ENCODE data around the gene OVOL1. TPM values are rescaled to one million over a fixed set of nuclear protein-coding genes. Genes with fewer than 3 reads are reported as not detected.
"Not testable (repeated sequence)": the region's sequence is repeated elsewhere in the genome, so short reads cannot be mapped to it uniquely, and the experiment has no call there.

The OVOL1 gene
- total RNA-seq, 6 donors from 2014 or later, result under 0.01 to 2.2 (median 0.77) TPM

DNA sequence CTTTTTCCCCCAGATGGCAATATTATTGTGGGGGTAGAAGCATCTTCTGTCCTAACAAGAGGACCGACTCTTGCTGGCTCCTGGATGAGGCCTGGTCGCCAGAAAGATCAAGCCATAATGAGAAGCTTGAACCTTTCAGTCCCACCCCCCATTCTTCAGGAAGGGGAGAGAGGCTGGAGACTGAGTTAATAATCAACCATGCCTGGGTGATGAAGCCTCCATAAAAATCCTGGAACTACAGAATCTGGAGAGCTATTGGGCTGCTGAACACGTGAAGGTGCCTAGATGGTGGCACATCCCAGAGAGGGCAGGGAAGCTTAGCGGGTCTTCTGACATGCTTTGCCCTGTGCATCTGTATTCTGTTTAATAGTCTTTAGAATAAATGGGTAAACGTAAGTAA is 22.4 kb upstream of the OVOL1 start:
- H3K27me3 ChIP-seq, result no peaks in the 10 kb centered on the region
- H3K4me1 ChIP-seq, result peaks cover 0 to 3% (median under 1%) of the 10 kb centered on the region in 4 donors
- ATAC-seq (ENCODE audit: low FRiP score in 2 of 2) (no peak), DNase-seq (no peak)
- TF ChIP-seq, protein P1, sequence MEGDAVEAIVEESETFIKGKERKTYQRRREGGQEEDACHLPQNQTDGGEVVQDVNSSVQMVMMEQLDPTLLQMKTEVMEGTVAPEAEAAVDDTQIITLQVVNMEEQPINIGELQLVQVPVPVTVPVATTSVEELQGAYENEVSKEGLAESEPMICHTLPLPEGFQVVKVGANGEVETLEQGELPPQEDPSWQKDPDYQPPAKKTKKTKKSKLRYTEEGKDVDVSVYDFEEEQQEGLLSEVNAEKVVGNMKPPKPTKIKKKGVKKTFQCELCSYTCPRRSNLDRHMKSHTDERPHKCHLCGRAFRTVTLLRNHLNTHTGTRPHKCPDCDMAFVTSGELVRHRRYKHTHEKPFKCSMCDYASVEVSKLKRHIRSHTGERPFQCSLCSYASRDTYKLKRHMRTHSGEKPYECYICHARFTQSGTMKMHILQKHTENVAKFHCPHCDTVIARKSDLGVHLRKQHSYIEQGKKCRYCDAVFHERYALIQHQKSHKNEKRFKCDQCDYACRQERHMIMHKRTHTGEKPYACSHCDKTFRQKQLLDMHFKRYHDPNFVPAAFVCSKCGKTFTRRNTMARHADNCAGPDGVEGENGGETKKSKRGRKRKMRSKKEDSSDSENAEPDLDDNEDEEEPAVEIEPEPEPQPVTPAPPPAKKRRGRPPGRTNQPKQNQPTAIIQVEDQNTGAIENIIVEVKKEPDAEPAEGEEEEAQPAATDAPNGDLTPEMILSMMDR (IDR thresholded peaks at IDR 0.05), result no peak
- TF ChIP-seq POLR2A (IDR thresholded peaks at IDR 0.05) (no peak), EP300 (IDR thresholded peaks at IDR 0.05) (no peak)
- no peaks in the 10 kb centered on the region for H3K36me3 ChIP-seq
- H3K4me3 ChIP-seq, result no peak overlapping the region
- no peaks in the 10 kb centered on the region for H3K9me3 ChIP-seq
- no peak overlapping the region for H3K27ac ChIP-seq
- 70 to 87% methylated on average over 5 of the region's 5 CpGs for WGBS, 2 donors

DNA sequence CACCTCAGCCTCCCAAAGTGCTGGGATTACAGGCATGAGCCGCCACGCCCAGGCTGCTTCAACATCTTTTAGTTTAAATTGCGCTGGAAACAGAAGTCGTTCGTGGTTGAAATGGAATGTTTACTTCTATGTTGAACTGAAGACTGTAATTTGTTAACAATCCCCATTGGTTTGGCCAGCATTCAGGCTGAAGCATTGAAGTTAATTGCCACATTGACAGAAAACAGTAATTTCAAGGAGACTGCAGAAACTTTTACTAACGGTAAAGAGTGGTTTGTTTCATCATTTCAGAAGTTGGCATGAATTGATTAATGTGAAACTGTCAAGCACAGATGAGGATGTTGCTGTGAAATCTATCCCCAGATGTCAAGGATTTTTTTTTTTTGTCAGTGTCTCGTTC is 20.3 kb upstream of the OVOL1 start:
- peaks cover 0 to 10% (median 5%) of the 10 kb centered on the region in 4 donors for H3K4me1 ChIP-seq
- ATAC-seq (ENCODE audit: low FRiP score in 2 of 2) (no peak), DNase-seq (no peak)
- WGBS, 2 donors, result 32 to 35% methylated on average over 7 of the region's 7 CpGs
- H3K36me3 ChIP-seq, result no peaks in the 10 kb centered on the region
- no peak overlapping the region for H3K4me3 ChIP-seq
- H3K27ac ChIP-seq, result no peak overlapping the region
- no peak for TF ChIP-seq POLR2A (IDR thresholded peaks at IDR 0.05)
- TF ChIP-seq, protein P1 (IDR thresholded peaks at IDR 0.05), result no peak
- no peak for TF ChIP-seq EP300 (IDR thresholded peaks at IDR 0.05)
- no peak for TF ChIP-seq POLR2AphosphoS5 (IDR thresholded peaks at IDR 0.05)
- H3K27me3 ChIP-seq, result no peaks in the 10 kb centered on the region
- H3K9me3 ChIP-seq, result no peaks in the 10 kb centered on the region

DNA sequence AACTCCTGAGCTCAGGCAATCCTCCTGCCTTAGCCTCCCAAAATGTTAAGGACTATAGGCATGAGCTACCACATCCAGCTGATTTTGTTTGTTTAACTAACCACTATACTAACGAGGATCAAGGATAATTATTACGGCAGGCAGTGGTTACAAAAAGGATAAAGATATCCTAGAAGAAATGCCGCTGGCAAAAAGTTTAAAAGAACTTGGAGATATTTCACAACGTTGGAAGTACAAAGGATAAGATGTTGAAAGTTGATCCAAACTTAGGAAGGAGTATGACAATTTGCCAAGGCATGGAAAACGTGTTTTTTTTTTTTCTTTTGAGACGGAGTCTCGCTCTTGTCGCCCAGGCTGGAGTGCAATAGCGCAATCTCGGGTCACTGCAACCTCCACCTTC is 19.5 kb upstream of the OVOL1 start:
- no peak overlapping the region for H3K4me3 ChIP-seq
- H3K27me3 ChIP-seq, result no peaks in the 10 kb centered on the region
- TF ChIP-seq, protein P1 (IDR thresholded peaks at IDR 0.05), result no peak
- no peak for TF ChIP-seq POLR2AphosphoS5 (IDR thresholded peaks at IDR 0.05)
- no peak for TF ChIP-seq POLR2A (IDR thresholded peaks at IDR 0.05)
- TF ChIP-seq EP300 (IDR thresholded peaks at IDR 0.05), result no peak
- peaks cover 0 to 10% (median 5%) of the 10 kb centered on the region in 4 donors for H3K4me1 ChIP-seq
- DNase-seq, result no peak
- WGBS, 2 donors, result 61 to 66% methylated on average over 10 of the region's 10 CpGs
- ATAC-seq (ENCODE audit: low FRiP score in 2 of 2), result no peak
- no peak overlapping the region for H3K27ac ChIP-seq
- H3K36me3 ChIP-seq, result no peaks in the 10 kb centered on the region
- H3K9me3 ChIP-seq, result no peaks in the 10 kb centered on the region

DNA sequence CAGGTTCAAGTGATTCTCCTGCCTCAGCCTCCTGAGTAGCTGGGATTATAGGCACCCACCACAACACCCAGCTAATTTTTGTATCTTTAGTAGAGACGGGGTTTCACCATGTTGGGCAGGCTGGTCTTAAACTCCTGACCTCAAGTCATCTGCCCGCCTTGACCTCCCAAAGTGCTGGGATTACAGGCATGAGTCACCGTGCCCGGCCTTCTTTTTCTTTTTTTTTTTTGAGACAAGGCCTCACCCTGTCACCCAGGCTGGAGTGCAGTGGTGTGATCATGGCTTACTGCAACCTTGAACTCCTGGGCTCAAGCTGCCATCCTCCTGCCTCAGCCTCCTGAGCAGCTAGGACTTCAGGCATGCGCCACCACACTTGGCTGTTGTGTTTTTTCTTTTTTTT is 19.1 kb upstream of the OVOL1 start:
- not testable (repeated sequence) for ATAC-seq (ENCODE audit: low FRiP score in 2 of 2); H3K4me3 ChIP-seq; H3K9me3 ChIP-seq; H3K36me3 ChIP-seq; DNase-seq; H3K27ac ChIP-seq; H3K27me3 ChIP-seq
- peaks cover 0 to 10% (median 5%) of the 10 kb centered on the region in 4 donors for H3K4me1 ChIP-seq
- WGBS, 2 donors, result 70 to 73% methylated on average over 5 of the region's 5 CpGs

DNA sequence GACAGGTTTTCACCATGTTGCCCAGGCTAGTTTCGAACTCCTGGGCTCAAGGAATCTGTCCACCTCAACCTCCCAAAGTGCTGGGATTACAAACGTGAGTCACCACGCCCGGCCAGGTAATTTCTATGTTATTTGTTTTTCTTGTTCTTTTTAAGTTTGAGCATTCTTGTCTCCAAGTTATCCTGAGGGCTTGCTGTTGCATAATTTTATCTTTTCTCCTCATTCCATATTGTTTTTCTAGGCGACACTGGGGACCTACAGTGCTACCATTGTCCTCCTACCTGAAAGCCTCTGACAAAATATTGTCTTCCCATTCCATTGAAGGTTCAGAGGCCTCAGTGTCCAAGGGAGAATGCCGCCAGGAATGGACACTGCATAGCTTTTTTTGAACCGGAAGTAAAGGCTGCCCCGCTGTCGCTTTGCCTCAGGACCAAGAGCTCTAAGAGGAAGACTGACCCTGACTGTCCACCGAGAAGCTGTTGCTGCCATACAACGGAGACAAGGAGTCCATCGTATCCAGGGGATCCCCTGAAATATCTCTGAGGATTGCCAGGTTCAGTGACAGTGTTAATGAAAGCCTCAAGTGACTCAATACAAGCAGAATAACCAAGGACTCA is 15.8 kb upstream of the OVOL1 start:
- Histone ChIP-seq H3K36me3 (no peaks in the 10 kb centered on the region), H3K4me3 (no peak overlapping the region), H3K27ac (no peak overlapping the region), H3K4me1 (peaks cover 22 to 33% (median 29%) of the 10 kb centered on the region in 4 donors), H3K9me3 (no peaks in the 10 kb centered on the region), H3K27me3 (no peaks in the 10 kb centered on the region)
- DNase-seq (no peak), ATAC-seq (ENCODE audit: low FRiP score in 2 of 2) (no peak)
- TF ChIP-seq EP300 (IDR thresholded peaks at IDR 0.05) (no peak), POLR2AphosphoS5 (IDR thresholded peaks at IDR 0.05) (no peak), POLR2A (IDR thresholded peaks at IDR 0.05) (no peak)
- TF ChIP-seq, protein P1 (IDR thresholded peaks at IDR 0.05), result no peak
- WGBS, 2 donors, result 76 to 84% methylated on average over 11 to 12 of the region's 12 CpGs

Data from upper lobe of left lung (tissue), 6 donors.